ENCODE results near the gene USH2A.
"Not testable (repeated sequence)": the region's sequence is repeated elsewhere in the genome, so short reads cannot be mapped to it uniquely, and the experiment has no call there.

USH2A gene

GRCh38 chr1:216366979-216367378 is 56.3 kb downstream of the USH2A start:
- no peak for TF ChIP-seq CTCF (IDR thresholded peaks at IDR 0.05; ENCODE audit: low read length, missing control alignments)
- H3K4me3 ChIP-seq (replicated peaks; ENCODE audit: low read depth, low read length): no peak overlapping the region
- DNase-seq (ENCODE audit: low read depth): no peak

DNA sequence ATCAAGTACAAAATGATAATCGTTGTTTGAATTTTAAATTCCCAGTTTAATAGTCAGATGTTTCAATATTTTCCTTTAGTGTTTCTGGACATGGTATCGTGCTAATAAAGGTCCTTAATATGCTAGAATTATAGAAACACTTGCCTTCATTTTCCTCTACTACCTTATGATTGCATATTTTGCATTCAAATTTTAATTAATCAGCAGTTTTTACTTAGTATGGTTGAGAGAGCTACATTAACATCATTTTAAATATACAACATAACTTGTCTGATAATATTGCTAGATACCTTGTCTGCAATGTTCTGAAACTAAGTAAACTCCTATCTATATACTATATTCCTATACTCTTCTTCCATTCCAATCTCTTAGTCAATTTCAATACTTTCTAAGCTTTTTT is 66.3 kb downstream of the USH2A start:
- no peak for DNase-seq (ENCODE audit: low read depth)

DNA sequence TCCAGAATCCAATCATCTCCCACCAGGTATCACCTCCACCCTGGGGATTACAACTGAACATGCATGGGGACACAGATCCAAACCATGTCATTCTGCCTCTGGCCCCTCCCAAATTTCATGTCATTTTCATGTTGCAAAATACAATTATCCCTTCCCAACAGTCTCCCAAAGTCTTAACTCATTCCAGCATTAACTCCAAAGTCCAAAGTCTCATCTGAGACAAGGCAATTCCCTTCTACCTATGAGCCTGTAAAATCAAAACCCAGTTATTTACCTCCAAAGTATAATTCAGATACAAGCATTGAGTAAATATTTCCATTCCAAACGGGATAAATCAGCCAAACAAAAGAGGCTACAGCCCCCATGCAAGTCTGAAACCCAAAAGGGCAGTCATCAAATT is 73.1 kb downstream of the USH2A start:
- TF ChIP-seq CTCF (IDR thresholded peaks at IDR 0.05; ENCODE audit: low read length, missing control alignments): no peak
- H3K4me3 ChIP-seq (replicated peaks; ENCODE audit: low read depth, low read length): no peak overlapping the region
- no peak for DNase-seq (ENCODE audit: low read depth)

More for the DNA sequence above, 66.3 kb downstream of the USH2A start:
- H3K4me3 ChIP-seq (replicated peaks; ENCODE audit: low read depth, low read length): no peak overlapping the region
- no peak for TF ChIP-seq CTCF (IDR thresholded peaks at IDR 0.05; ENCODE audit: low read length, missing control alignments)

GRCh38 chr1:216346526-216346925 is 76.7 kb downstream of the USH2A start:
- no peak for TF ChIP-seq CTCF (IDR thresholded peaks at IDR 0.05; ENCODE audit: low read length, missing control alignments)
- DNase-seq (ENCODE audit: low read depth): no peak

GRCh38 chr1:216340542-216340941 is 82.7 kb downstream of the USH2A start:
- not testable (repeated sequence) for DNase-seq (ENCODE audit: low read depth); H3K4me3 ChIP-seq (replicated peaks; ENCODE audit: low read depth, low read length)

More at GRCh38 chr1:216346526-216346925, 76.7 kb downstream of the USH2A start:
- H3K4me3 ChIP-seq (replicated peaks; ENCODE audit: low read depth, low read length): no peak overlapping the region

- no peak for TF ChIP-seq CTCF (IDR thresholded peaks at IDR 0.05; ENCODE audit: low read length, missing control alignments)
- H3K4me3 ChIP-seq (replicated peaks; ENCODE audit: low read depth, low read length): no peak overlapping the region
- DNase-seq (ENCODE audit: low read depth): no peak
These were observed 90.8 kb downstream of the USH2A start for GRCh38 chr1:216332462-216332861.

DNA sequence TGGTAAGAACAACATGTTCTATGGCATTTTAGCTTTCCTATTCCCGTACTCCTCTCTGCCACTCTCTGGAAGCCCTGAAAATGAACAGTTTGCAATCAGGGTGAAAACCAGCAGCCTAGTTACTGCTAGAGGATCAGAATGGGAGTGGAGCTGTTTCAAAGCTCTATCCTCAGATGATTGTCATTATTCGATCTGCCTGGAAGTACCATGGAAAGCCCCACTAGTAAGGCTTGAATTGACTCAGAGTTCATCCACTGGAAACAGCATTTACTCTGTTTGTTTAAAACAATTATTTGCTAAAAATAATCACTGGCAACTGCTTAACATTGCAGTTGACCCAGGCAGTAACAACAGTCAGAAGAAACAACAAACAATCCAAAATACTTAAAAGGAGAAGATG is 91.2 kb downstream of the USH2A start:
- H3K4me3 ChIP-seq (replicated peaks; ENCODE audit: low read depth, low read length): no peak overlapping the region
- no peak for DNase-seq (ENCODE audit: low read depth)
- no peak for TF ChIP-seq CTCF (IDR thresholded peaks at IDR 0.05; ENCODE audit: low read length, missing control alignments)

All from fibroblast of pulmonary artery (primary cell).